AG04449 (cell line): ENCODE results near the gene SFXN1.

Experiments used
- CTCF ChIA-PET: fragments of 350-600 bp; formaldehyde crosslinking; extraction: SDS; loops from one replicate; lab custom pipeline; 2021; ENCODE audit warnings: antibody characterized with exemption; lab: Yijun Ruan, JAX
- POLR2A ChIA-PET: fragments of 400-600, 350-600 bp; formaldehyde crosslinking; extraction: SDS; loops from one replicate; lab custom pipeline; 2020; ENCODE audit warnings: antibody characterized with exemption, inconsistent platforms; lab: Yijun Ruan, JAX
- DNase-seq: peaks from one replicate; pipeline ENCODE4 v3.0.0-alpha.2; 2010; ENCODE audit warnings: low read depth, low spot score
- H3K4me3 ChIP-seq: 2 replicates; pipeline ENCODE4 v1.5.1; 2011; ENCODE audit warnings: low read depth, mild to moderate bottlenecking, control low read depth, low read length
- CTCF ChIP-seq: IDR thresholded peaks from one replicate; pipeline ENCODE4 v1.5.1; 2011; ENCODE audit warnings: mild to moderate bottlenecking, moderate library complexity, low read length, control low read depth, inconsistent platforms; ENCODE audit not compliant: insufficient read depth; ENCODE audit errors: missing control alignments

SFXN1 gene

GRCh38 chr5:175484322-175484721, 6.0 kb downstream of the SFXN1 start:
- POLR2A ChIA-PET = no interaction called here
- no peak overlapping the region for H3K4me3 ChIP-seq
- no peak for TF ChIP-seq CTCF
- no peak for DNase-seq
- CTCF ChIA-PET = no interaction called here

- DNase-seq = no peak
- ChIA-PET CTCF (no interaction called here), POLR2A (no interaction called here)
- no peak overlapping the region for H3K4me3 ChIP-seq
- no peak for TF ChIP-seq CTCF
These were observed 6.5 kb downstream of the SFXN1 start for GRCh38 chr5:175484829-175485228.

DNA sequence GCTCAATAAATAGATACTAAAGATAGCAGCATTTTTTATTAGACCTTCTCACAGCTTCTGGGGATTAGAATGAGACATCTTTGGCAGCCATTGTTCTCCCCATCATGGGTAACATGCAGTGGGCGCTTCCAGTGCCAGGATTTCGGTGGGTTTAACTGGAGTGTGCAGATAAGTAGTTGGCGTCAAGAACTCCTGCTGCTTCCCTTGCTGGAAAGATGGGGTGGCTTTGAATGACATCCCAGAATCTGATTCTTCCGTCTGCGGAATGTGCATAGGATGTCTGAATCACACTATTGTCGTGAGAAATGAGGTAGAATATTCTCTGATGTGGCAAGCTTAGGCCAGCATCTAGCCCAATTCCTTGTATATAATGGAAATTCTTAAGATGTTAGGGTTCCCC, 7.3 kb downstream of the SFXN1 start:
- ChIA-PET CTCF (no interaction called here), POLR2A (no interaction called here)
- DNase-seq = no peak
- TF ChIP-seq CTCF = no peak
- no peak overlapping the region for H3K4me3 ChIP-seq

DNA sequence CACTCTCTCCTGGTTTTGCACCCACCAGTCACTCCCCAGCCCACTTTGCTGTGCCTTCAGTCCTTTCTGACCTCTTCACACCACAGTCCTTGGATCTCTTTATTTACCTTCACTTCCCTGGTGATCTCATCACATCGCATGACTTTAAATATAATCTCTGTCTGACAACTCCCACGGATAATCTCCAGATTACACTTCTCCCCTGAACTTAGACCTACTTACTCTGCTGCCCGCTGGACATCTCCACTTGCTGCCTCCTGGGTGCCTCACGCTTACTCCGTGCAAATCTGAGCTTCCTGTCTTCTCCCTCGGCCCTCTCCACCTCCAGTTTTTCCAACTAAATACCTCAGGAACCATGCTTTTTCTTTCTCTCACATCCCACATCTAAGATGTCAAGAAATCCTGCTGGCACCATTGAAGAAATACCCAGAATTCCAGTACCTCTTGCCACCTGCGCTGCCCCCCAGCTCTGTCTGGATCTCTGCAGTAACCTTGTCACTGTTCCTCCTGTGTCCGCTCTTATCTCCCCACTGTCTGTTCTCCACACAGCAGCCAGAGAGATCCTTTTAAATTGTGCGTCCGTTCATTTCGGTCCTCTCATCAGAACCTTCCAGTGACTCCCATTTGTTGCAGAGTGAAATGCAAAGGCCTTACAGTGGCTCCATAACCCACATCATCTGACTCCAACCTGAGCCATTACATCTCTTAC, 9.3 kb downstream of the SFXN1 start:
- ChIA-PET POLR2A (no interaction called here), CTCF (no interaction called here)
- DNase-seq = no peak
- no peak for TF ChIP-seq CTCF
- no peak overlapping the region for H3K4me3 ChIP-seq

DNA sequence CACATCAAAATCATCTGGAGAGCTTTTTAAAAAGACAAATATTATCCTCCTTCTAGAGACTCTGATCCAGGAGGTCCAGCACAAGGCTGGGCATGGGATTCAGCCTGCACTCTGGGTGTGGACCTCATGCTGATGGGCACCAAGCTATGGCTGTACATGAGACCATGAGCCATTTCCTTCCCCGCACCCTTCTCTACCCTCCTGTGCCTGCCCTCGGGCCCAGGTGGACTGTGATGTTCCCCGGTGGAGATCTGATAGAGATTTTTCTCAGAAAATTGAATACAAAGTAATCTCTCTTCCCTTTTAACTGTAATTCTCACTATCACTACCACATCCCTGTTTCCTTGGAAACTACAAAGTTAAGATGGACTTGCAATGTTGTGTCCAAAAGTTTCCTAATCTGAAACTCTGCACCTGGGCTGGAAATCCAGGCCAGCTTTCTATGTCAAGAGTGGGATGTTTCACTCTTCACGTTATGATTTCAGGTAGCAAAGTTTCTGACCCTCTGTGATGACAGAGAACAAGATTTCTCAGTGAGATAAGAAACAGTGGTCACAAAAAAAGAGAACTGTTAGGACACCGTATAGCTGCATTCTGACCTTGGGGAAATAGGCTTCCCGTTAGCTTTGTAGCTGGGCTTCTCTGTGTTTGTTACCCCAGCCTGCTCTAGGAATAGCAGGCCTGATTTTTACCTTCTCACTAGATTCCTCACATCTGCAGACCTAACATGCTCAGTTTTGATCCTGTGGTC, 11.5 kb downstream of the SFXN1 start:
- ChIA-PET CTCF (interaction anchor here (1.3 to 2.2 kb wide), 2 partner anchors 11 to 44 kb away, joined by 3 to 4 read pairs; no protein-coding TSS in a partner anchor), POLR2A (no interaction called here)
- H3K4me3 ChIP-seq = no peak overlapping the region
- DNase-seq = no peak
- TF ChIP-seq CTCF = no peak

DNA sequence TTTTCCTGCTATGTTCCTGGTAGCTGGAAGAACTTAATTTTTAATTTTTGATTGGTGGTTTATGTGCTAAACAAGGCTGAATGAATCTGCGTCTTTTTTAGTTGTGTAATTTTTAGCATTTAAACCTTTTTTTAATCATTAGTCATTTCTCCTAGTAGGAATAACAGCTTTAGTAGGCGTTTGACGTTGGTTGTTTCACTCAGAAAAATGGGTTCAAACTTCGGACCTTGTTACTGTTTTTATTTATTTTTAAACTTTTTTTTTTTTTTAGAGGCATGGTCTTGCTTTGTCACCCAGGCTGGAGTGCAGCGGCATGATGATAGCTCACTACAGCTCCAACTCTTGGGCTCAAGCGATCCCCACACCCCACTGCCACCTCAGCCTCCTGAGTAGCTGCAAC, 12.9 kb downstream of the SFXN1 start:
- ChIA-PET CTCF (interaction anchor here (0.6 to 2.2 kb wide), 2 partner anchors 19 to 43 kb away, joined by 4 read pairs; no protein-coding TSS in a partner anchor), POLR2A (no interaction called here)
- no peak for TF ChIP-seq CTCF
- no peak overlapping the region for H3K4me3 ChIP-seq
- no peak for DNase-seq
